Neural progenitor cell (in vitro differentiated cells): Measurements from ENCODE around the gene CDH12.

Source experiments
- CTCF ChIP-seq: fragments of 200-600 bp; sonication (generic); IDR thresholded peaks from 2 replicates; pipeline ENCODE4 v1.5.1; 2017; ENCODE audit warnings: antibody characterized with exemption, mild to moderate bottlenecking
- EZH2 ChIP-seq: fragments of 200-600 bp; sonication (generic); IDR thresholded peaks from 2 replicates; pipeline ENCODE4 v1.6.1; 2017; ENCODE audit warnings: antibody characterized with exemption, mild to moderate bottlenecking, moderate library complexity
- EZH2phosphoT487 ChIP-seq: fragments of 200-600 bp; sonication (generic); IDR thresholded peaks from 2 replicates; pipeline ENCODE4 v1.6.1; 2017; ENCODE audit warnings: antibody characterized with exemption

GRCh38 chr5:22577006-22577405 is 276.1 kb downstream of the CDH12 start:
- TF ChIP-seq CTCF (no peak), EZH2 (no peak), EZH2phosphoT487 (no peak)
